Measurements from ENCODE around the gene DOCK2.

DNA sequence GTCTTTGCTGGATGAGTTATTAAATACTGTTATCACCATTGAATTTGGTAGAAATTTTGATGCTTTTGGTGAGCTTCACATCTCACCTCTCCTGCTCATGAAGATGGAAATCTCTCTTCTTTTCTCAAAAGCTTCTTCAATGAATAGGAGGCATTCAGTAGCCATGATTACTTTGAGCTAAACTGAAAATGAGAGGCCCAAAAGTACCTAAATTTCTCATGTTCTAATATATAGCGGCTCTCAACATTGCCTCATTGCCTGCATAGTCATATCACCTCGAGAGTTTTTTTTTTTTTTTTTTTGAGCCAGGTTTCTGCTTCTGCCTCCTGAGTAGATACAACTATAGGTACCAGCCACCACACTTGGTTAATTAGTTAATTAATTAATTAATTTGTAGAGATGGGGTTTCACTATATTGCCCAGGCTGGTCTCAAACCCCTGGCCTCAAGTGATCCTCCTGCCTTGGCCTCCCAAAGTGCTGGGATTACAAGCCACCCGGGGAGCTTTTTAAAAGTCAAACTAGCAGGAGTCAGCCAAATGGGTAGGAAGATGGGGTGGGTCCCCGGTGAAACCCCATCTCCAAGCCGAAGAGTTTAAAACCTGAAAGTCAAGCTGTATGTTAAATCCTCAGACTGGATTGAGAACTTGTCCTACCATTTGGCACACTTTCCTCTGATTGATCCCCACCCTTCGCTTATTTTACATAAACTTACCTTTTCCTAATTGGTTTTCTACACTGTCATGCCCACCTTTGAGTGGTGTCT is 169.0 kb downstream of the DOCK2 start:
- TF ChIP-seq CTCF (IDR thresholded peaks at IDR 0.05), result no peak
- no peak for TF ChIP-seq ATF1 (CRISPR knock-in tag; IDR thresholded peaks at IDR 0.05)
- TF ChIP-seq, protein P1, sequence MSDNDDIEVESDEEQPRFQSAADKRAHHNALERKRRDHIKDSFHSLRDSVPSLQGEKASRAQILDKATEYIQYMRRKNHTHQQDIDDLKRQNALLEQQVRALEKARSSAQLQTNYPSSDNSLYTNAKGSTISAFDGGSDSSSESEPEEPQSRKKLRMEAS (CRISPR knock-in tag; IDR thresholded peaks at IDR 0.05), result no peak
- TF ChIP-seq FOXK1 (CRISPR knock-in tag; IDR thresholded peaks at IDR 0.05), result no peak
- TF ChIP-seq TEAD1 (CRISPR knock-in tag; IDR thresholded peaks at IDR 0.05), result no peak
- no peak for TF ChIP-seq ELF4 (CRISPR knock-in tag; IDR thresholded peaks at IDR 0.05; ENCODE audit: low read depth)
- no peak for TF ChIP-seq PRRX2 (CRISPR knock-in tag; IDR thresholded peaks at IDR 0.05)
- no peak for TF ChIP-seq ESRRA (CRISPR knock-in tag; IDR thresholded peaks at IDR 0.05; ENCODE audit: borderline replicate concordance)
- no peak for TF ChIP-seq ZNF138 (CRISPR knock-in tag; conservative IDR thresholded peaks at IDR 0.05)
- TF ChIP-seq, protein P2, sequence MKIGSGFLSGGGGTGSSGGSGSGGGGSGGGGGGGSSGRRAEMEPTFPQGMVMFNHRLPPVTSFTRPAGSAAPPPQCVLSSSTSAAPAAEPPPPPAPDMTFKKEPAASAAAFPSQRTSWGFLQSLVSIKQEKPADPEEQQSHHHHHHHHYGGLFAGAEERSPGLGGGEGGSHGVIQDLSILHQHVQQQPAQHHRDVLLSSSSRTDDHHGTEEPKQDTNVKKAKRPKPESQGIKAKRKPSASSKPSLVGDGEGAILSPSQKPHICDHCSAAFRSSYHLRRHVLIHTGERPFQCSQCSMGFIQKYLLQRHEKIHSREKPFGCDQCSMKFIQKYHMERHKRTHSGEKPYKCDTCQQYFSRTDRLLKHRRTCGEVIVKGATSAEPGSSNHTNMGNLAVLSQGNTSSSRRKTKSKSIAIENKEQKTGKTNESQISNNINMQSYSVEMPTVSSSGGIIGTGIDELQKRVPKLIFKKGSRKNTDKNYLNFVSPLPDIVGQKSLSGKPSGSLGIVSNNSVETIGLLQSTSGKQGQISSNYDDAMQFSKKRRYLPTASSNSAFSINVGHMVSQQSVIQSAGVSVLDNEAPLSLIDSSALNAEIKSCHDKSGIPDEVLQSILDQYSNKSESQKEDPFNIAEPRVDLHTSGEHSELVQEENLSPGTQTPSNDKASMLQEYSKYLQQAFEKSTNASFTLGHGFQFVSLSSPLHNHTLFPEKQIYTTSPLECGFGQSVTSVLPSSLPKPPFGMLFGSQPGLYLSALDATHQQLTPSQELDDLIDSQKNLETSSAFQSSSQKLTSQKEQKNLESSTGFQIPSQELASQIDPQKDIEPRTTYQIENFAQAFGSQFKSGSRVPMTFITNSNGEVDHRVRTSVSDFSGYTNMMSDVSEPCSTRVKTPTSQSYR (CRISPR knock-in tag; IDR thresholded peaks at IDR 0.05), result no peak
- no peak for TF ChIP-seq TEAD4 (CRISPR knock-in tag; IDR thresholded peaks at IDR 0.05)
- TF ChIP-seq ETV6 (CRISPR knock-in tag; IDR thresholded peaks at IDR 0.05), result no peak

All from WTC11 (cell line).